GM03348 (cell line): ENCODE results near the gene C12orf60.

Experiments
- DNase-seq: peaks from one replicate; pipeline ENCODE4 v3.0.0; 2012; ENCODE audit warnings: low spot score

The C12orf60 gene

DNA sequence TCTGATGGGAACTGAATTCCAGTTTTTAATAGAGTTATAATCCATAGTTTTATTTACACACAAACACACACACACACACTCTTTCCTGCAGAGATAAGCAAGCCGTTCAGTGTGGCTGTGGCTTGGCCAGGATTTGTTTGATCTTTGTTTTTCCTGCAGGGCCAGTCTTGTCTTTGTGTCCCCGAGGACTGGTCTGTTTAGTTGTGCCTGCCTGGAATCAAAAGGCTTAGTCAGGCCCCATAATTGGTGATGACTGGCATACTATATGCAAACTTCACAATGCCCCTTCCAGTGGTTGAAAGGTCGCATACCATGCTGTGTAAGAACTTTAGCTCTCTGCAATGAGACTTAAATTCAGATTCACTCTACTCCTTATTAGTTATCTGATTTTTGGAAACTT is 26.2 kb upstream of the C12orf60 start:
- DNase-seq: no peak

DNA sequence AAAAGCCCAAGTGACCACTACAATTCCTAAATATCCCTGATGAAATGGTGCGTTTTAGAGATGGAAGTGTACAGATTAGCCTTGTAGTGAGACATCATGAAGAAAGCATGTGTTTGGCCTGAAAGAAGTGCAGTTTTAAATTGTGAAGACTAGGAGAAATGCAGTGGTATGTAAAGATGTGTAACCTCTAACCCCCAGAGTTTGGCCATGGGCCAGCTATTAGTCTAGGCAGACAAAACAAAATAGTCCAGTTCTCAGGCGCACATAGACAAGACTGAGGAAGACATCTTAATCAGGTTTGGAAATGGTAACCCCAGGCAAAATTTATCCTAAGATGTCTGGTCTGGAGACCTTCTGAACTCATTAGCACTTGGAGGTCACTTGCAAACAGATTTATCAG is 23.6 kb upstream of the C12orf60 start:
- DNase-seq: no peak

DNA sequence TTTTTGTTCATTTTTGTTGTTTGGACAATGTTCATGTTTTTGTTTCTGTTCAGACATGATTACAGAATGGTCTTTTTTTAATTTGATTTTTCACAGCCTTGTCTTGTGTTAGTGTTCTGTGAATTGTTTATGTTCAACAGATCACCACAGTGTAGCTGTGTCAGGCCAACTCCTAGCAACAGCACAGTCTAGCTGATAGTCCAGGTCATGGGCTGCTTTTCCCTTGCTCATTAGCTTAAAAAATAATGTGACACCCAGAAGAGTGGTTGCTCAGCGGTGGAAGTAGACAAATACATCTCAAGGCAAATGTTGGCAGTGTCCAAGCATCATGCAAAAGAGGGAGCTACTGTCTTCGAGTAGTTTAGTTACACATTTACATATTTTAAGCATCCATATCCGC is 22.6 kb upstream of the C12orf60 start:
- no peak for DNase-seq

DNA sequence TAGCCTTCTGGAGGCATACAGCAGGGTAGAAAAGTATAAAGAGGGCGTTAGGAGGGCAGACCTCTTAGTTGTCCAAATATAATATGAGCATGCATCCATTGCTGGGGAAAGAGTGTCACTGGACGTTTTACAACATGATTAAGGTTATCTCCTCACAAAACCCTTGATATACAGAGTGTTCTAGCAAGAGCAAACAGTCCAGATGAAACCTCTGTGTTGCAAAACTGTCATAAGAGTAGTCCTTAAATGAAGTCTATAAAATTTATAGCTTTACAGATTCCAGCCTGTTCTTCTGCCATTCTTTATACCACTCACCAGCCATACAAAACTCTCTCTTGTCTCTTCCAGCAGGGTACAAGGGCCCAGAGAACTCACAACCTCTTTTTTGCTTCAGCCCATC is 21.9 kb upstream of the C12orf60 start:
- DNase-seq: no peak

DNA sequence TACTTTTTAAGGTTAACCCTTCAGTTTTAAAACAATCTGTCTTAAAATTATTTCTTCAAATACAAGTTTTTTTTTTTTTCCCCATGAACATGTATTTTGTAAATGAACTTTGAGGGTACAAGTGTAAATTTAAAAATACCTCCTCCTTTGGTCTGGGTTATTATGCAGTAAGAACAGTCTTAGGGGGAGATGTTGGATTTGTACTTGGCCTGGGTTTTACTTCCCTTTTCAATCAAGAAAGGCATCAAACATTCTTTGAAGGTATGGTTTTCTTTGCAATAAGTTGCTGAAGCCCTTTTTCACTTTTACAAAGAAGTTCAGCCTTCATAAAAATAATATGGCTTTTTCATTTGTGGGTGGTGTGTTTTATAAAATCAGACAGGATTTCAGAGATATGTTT is 20.7 kb upstream of the C12orf60 start:
- no peak for DNase-seq

DNA sequence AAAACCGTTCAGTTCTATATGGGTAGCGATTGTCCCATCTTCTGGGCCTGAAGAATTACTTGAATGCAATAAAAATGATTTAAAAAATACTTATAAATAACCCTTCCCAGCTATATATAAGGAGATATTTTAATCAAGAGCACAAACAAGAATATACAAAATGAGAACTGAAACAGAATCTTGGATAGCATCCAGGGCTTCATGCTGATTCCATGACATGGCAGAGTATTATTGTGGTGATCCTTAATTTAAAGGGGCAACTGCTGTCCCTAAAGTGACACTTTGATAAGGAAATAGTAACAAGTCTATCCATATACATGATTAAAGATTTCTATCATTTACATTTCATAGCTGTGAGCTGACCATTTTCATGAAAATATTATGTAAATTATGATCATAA is 19.0 kb upstream of the C12orf60 start:
- no peak for DNase-seq

DNA sequence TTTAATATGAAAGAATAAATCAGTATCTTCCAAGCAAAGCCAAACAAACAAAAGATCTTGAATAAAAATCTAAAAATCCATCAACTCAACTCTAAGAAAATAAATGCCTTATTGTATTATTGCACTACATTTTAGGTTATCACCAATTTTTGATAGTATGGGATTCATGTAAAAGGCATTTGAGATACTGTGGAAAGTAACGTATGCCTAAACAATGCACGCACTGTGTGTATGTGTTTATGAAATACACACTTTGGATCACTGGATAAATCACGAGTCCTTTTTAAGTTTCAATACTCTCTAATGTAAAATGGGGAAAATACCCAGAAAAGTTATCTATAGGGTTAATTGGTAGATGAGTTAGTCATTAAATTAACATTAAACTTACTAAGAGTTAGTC is 17.9 kb upstream of the C12orf60 start:
- DNase-seq: no peak

DNA sequence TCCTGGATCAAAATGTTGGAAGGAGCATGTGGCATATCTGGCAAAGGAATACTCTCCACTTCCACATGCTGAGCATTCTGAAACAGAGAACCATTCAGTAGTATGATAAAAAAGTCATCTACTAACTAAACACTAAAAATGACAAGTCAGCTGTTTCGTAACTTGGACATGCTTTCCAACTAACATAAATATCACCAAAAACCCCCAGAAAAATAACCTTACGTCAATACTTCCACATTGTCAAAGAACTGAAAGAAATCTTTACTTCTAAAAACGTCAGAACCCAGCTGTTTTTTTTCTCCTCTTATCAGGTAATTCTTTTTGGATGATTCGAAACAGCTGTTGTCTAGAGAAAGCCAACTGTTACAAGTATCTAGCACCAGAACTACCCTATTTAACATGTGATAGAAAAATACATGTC is 8.4 kb upstream of the C12orf60 start:
- no peak for DNase-seq

DNA sequence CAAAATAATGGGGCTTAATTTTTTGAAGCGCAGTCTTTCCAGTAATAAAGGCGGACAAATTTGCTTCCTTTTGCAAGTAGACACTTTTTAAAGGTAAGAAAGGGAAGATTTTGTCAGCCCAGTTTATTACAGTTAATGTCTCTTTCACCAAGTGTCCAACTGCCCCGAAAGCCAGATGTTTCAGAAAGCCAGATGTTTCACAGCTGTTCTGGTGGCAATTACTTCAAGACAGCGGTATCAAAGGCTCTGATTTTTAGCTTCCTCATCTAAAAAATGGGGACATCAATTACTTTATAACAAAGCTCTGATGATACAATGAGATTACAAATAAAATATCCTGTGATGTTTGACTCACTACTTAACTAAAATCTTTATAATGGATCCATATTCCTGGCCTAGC is 1.2 kb upstream of the C12orf60 start:
- DNase-seq: no peak

DNA sequence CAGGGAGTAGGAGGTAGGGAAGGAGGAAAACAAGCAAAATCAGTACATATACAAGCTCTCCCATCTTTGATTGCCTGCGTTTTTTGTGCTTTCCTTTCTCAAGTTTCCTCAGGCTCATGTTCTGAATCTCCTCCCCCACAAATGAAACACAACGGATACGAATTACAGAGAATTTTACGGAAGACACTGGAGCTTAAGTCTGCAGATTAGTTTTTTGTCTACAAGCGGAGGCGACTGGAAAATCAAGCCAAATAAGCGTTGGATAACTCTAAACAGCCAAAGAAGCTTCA is 804 bp upstream of the C12orf60 start:
- DNase-seq: peak; percentile 4

DNA sequence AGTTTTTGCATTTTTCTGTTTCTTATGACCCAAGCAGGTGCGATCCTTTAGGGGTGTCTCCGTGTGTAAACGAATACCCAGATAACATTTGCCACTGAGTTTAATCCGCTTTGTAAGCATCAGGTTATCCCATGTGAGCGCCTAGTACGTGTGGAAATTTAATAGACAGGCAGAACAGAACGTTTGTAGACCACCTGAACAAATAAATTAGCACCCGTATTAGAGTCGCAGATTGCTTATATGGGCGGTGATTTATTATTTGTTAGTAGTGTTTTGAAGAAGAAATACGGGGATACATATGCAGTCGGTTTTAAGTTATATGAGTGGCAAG is 325 bp downstream of the C12orf60 start:
- DNase-seq: no peak

DNA sequence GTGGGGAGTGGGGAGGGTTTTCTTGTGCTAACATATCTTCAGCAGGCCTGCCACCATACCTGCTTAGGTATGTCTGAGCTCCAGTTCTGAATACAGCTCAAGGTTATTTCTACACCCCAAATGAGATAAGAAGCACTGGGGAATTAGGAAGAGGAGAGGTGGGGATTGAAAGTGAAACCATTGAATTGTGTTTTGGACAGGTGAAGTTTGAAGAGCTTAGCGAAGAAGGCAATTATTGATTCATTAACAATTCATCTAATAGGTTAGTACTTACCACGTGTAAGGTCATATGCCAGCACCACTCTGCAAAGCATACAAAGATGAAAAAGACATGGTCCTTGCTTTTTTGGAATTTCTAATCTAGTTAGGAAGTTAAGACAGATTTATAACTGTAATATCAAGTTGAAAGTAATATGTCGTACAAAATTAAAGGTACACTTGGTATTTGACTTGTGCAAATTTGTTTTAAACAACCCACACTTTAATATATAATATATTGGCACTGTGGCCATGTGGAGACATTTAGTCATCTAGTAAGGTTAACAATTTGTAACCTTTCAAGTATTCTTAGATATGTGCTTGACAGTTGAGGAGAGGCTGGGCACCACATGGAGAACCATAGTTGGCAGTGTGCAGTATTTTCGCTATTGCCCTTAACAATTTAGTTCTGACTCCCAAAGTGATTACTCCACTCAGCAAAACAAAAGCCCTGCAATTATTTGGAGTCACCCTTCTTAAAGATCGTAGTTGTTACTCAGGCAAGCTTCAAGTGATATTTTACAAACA is 6.9 kb downstream of the C12orf60 start:
- no peak for DNase-seq

DNA sequence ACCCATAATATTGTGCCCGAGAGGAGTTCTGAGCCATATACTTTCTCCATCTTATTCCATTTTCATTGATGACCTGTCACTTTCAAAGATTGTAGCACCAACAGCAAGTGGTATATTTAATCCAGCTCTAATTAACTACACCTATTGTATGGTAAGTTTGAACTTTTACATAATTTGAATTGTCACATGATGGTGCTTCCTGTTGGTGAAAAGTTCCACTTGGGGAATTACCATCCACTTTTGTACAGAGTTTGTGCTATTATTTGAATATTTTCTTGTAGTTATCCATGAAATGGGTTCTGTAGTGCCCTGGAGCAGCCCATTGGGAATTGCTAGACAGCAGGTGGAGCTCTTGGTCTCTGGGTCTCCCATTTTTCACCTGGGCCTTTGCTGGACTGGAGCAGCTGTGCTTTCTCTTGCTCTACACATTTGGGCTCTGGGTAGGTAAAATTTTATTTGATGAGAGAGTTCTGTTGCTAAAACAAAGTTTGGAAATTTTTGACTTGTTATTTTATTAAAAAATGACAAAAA is 7.5 kb downstream of the C12orf60 start:
- DNase-seq: peak; percentile 31

DNA sequence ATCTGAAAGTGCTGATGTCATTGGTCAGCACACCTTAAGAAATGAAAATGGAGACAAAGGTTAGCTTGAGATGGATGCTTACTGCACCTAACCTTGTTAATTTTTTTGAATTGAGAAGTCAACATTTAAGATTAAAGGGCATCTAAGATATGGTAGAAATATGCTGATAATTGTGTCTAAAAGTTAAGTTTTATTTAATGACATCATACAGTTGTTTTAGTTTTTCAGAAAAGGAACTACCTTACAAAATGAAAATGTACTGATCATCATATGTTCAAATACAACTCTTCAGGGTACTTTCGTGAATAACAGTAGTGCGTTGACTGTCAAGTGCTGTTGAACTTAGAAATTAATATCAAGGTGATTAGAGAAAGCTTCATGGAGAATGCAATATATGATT is 8.0 kb downstream of the C12orf60 start:
- DNase-seq: no peak

DNA sequence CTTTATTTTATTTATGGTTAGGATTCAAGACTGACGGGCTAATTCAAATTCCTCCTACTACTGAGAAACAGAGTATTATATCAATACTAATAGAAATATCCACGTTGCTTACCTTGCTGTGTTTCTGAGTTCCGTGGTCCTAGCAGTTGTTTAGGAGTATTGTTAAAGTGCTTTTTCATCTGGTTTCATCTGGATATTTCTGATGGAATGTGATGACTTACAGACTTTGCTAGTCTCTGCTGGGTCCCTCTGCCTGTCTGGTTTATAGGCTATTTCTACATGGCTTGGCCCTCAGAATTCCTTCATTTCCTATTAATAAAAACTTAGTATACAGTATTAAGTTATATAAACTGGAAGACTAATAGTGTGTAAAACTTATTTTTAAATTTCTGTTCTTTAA is 10.5 kb downstream of the C12orf60 start, which contains the start of gene SMCO3:
Gene SMCO3, minus strand, starts transcription at position 169 of the 400 bp plus-strand sequence. CDS start 7,502 bp downstream, outside the sequence.
- DNase-seq: no peak

DNA sequence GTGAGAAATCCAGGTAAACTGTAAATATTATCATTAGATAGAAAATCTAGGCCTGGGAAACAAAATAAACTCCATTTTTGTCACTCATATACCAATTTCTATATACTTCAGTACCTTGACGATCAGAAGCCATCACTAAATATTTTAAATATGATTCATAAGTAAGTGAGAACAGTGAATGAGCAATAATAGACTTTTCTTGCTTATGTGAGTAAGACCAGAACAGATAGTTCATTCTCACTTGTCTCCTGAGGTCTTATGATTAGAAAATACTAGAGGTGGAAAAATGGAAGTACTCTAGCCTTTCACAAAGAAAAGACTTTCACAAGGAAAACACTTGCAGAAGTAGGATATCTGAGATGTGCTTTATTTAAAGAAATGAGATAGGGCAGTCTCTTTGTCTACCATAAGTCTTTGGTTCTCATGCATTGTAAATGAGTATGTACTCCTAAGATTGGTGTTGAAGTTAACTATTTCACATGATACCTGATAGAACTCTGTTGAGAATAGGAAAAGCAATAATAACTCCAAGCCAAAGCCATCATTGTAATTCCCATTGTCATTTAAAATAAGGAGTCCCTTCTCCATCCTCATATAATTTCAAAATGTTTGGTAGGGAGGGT is 20.7 kb downstream of the C12orf60 start:
- no peak for DNase-seq

DNA sequence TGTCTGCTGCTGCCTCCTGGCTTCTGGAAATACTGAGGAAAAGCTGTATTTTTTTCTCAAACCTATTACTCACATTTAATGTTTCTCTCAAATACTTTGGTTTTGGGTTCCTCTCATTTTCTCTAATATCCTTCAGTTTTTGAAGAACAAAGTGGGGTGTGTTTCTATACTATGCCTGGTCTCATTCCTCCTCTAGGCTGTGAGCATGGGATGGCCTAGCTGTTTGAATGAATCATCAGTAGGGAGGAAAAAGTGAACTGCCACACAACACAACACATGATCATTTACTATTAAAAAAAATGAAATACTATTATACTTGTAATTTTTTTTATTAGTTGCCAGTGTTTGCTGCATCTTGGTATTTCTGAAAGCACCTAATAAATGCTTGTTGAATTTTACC is 21.8 kb downstream of the C12orf60 start:
- DNase-seq: no peak

DNA sequence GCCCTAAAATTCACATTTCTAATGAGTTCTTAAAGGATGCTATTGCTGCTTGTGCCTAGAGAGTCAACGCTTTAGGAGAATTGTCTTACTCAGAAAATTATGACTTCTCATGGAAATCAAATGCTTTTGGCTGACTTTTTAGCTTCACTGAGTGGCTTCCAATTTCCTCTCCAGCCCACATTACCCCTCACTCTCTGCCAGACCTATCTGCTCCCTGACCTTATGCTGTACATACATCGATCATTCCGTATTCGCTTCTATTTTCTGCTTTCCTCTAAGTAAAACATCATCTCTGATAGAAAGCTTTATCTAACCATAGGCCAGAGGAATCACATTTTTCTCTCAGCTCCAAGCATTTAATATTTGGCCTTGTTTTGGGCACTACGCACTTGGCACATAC is 23.0 kb downstream of the C12orf60 start:
- DNase-seq: no peak

DNA sequence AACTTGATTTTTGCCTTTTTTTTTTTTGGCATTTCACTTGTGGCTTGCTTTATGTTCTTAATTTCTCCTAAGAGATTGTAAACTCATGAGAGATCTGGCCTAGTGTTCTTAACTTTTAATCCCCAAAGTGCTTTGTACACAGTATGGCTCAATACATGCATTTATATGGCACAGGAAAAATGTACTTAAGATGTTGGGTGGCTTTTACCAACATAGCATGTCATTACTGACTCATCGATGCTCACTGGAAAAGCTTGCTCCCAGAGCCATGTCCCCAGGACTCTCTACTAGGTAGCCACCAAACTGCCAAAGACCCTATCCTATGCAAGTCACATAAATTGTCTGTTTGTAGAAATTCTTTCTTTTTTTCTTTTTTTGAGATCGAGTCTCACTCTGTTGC is 23.6 kb downstream of the C12orf60 start:
- no peak for DNase-seq

DNA sequence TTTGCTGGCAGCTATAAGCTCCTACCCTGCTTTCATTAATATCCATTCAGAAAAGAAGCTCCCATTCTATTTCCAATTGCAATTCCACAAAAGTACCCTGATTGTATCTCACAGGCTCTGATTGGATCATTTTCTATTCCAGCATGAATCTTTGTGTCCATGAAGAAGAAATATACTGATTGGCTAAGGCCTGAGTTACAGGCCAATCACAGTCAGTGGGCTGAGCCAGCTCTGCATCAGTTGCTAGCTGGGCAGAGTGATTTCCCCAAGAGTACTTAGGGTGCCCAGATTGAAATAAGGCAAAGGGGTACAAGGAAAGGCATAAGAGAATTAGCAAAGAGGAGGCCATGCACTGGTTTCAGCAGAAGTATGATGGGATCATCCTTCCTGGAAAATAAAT is 25.4 kb downstream of the C12orf60 start:
- DNase-seq: peak; percentile 29

DNA sequence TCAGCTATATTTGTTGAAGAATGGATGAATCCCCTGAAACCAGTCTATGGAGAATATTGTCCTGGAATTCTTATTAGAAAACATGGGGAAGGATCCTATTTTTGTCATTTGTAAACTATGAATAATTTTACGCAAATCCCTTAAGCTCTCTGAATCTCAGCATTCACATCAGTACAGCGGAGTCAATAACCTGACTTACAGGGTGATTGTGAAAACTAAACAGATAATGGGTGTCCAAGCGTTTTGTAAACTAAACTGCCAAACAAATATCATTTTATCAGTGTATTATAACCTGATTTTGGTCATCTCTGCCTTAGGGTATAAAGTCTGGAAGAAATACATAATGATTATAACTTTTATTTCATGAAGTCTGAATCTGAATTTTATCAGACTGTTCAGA is 29.9 kb downstream of the C12orf60 start:
- no peak for DNase-seq

DNA sequence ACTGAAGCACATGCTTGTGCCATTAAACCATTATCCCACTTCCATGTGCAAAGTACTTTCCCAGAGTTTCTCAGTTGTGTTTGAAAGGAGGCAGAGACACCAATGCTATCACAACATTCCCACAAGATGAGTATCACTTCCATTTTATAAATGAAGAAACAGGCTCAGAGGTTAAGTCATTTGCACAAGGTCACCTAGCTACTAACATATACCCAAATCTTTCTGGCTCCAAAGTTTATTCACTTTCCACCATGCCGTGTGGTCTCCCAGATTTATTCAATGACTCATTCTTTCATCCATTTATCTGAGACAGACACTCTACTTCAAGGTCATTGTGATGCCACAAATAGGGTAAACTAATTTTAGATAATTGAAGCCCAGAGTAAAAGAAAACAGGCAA is 30.5 kb downstream of the C12orf60 start:
- no peak for DNase-seq

DNA sequence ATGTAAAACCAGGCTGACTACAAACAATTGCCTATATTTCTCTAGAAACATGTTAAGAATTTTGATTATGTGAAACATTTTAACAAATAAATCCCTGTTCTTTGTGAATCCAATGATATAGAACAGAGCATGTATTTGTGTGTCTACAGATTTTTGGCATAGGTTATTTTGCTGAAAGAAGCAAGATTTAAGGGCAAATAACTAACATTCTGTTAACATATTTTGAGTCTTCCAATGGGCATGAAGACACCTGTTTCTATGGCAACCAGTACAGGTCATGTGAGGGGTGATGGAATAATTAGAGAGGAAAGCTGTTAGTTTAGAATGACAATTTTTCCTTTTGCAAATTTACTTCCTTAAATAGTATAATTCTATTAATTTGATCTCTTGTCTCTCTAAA is 31.0 kb downstream of the C12orf60 start:
- no peak for DNase-seq
